NCI-H510A treated with DMSO at 0.1 percent for 48 hours (cell line): Measurements from ENCODE around the gene NCK2.

Experiments used
- DNase-seq: peaks from one replicate; lab custom pipeline; 2025; lab: John Stamatoyannopoulos, UW

The NCK2 gene

DNA sequence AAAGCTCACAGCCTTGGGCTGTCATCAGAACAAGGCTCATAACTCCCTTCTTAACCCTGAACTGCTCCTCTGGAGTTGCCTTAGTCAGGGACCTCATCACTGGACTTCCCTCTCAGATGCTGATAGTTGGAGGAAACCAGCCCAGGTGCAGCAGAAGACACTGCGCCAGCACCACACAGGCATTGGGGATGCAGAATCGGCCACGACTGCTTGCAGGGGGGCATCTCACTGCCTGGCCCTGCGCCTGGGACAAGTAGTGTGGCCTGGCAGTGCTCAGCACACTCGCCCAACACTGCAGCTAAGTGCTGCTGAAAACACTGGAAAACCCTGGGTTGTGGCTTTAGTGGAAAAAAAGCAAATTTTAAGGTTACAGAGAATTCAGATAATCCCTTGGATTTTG is 68.7 kb downstream of the NCK2 start:
- no peak for DNase-seq

DNA sequence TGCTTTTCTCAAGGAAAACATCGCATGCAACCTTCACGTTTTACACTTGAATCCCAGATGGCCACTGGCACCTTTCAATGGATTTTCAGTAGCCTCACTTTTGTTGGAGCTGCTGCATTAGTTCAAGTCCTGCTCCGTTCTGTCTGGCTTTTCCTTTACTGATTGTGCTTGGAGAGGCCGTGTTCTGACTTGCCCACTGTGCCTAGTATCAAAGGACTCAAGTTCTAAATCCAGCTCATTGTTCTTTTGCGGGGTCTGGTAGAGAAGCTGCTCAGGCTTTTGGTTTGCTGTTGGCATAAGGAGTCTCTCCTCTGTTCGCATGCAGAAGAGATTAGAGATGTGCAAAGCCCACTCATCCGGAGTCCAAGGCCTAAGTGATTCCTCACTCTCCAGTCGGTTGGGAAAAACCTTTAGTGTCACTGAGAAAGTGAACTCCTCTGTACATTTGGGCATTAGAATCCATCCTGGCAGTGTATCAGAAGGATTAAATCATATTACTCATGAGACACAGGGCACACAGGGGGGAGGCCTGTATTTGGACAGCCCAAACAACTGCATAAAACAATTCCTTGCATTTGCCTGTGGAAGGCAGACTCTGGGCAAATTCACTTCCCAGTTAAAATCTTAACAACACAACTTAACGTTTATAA is 69.7 kb downstream of the NCK2 start:
- DNase-seq: no peak

DNA sequence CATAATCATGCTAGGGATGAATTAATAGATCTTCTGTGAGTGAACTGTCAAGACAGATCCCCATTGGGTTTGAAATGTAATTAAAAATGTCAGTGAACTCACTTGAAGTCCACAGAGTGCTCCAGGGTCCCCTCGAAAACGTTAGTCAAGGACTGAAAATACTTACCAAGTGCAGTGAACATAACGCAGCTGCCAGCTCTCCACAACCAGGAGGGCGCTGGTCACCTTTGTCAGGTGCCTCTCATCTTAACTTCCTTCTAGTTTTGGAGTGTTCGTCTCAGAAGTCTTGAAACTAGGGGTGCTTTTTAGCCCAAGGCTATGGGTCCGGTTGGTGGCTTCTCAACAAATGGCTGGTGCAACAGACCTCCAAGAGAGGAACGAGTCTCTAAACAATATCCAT is 70.7 kb downstream of the NCK2 start:
- DNase-seq: no peak

DNA sequence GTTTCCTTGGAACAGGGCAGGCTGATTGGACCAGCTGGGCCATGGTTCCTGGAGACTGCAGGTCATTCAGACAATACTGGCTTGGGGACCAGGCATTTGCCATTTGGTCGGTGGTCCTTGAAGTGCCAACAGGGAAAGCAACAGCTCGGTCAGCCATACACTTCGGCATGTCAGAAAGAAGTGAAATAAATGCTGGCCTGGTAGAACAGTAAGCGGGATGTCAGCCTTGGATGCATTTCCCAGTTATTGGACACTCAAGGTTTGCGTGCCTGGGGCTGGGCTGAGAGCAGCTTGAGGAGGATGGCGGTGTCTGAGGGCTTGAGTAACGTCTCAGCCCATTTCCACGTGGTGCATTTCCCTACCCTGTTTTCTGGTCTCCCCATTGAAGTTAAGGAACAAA is 75.4 kb downstream of the NCK2 start:
- no peak for DNase-seq

- DNase-seq: no peak
These were observed 76.0 kb downstream of the NCK2 start for GRCh38 chr2:105820691-105821090.

DNA sequence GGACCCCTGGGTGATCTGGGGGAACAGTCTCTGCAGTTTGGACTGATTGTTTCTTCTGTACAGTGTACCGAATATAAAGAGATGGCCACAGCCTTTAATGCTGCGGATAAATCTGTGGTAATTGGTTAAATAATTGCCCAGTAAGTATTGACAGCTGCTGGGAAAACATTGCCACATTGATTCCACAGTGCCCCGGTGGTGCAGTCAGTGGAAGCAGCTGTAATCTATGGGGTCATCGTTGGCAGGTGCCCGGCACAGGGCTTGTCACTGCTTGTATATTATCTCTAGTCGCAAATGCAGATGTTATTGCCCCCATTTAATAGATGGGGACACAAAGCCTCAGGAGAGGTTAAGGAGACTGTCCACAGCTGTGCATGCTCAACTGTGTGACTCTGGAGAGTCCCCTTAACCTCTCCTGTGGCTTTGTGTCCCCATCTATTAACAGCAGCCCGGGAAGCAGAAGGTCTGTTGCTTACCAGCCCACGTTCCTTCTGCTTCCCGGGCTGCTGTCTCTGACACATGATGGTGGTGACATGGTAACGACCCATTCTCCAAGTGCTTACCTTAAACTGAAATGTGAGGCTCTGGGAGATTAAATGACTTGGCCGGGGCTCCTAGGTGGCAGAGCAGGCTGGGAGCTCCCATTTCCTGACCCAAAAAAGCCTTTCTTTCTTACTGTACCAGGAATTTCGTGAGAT is 76.9 kb downstream of the NCK2 start:
- no peak for DNase-seq

DNA sequence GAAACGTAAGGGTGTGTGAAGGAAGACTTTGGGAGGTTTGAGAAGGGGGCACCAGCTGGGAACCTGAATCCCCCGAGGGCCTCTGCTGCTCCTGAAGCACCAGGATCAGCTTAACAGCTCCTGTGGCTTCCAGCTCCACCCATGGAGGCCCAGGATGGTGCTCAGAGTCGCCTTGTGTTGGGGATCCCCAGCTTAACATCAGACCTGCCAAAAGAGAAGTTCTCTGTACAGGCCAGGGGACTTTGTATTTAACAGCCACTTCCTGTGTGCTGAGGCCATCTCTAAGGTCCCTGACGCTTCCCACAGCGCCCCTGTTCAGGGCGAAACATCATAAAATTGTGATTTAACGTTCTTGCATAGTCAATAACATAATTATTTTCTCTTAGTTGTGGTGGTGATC is 77.5 kb downstream of the NCK2 start:
- no peak for DNase-seq

GRCh38 chr2:105824446-105824845 is 79.7 kb downstream of the NCK2 start:
- DNase-seq: no peak

- no peak for DNase-seq
These were observed 82.8 kb downstream of the NCK2 start for GRCh38 chr2:105827351-105828096.

DNA sequence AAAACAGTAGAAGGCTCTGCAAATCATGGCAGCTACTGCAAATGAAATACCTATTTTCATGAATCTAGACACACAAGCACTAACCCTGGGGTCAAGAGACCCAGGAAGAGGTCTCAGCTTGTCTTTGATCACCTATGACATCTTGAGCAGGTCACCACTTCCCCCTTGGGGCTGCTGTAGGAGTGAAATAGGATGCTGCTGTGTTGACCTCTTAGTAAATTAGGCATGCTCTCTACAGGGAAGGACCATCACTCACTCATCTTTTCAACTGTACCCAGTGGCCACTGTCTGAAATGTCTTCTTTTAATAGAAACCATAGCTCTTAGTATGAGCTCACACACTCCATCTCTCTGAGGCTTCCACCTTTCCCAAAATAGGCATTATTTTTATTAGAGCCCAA is 83.8 kb downstream of the NCK2 start:
- DNase-seq: no peak

- DNase-seq: no peak
These were observed 90.2 kb downstream of the NCK2 start for GRCh38 chr2:105834931-105835330.

GRCh38 chr2:105836341-105836740 is 91.6 kb downstream of the NCK2 start:
- no peak for DNase-seq

DNA sequence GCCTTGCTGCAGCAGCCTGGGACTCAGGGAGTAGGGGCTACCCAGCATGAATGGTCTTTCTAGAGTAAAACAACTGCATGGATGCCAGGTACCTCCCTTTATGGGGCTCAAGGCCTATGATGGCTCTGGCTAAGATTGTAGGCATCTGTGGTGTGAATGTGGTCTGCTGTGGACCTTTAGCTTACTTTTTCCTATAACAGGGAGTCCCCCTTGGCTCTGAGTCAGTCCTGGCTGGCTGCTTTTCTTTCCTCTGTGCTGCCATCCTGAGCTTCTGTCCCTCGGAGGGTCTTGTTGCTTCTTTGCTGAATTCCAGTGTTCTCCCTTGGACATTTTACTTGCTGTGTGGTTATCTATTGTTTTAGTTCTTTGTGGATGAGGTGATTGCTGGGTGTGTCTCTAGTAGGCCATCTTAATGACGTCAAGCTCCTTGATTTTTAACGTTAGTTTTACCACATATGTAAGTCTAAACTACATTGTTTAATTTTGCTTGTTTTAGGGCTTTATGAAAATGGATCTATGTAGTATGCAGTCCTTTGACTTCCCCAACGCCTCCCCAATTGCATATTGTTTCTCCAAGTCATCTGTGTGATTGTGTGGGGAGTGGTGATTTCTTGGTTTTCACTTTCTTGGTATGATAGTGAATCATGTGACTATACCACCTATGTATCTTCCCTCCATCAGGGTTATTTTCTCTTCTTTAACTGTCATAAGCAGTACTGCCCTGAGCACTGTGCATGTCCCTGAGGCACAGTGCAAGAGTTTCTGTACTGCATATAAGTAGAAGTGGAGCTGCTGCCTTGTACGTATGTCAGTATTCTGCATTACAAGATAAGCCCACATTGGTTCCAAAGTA is 92.4 kb downstream of the NCK2 start:
- DNase-seq: no peak

- DNase-seq: no peak
These were observed 95.1 kb downstream of the NCK2 start for GRCh38 chr2:105839793-105840192.

GRCh38 chr2:105840933-105841332 is 96.2 kb downstream of the NCK2 start:
- DNase-seq: no peak

DNA sequence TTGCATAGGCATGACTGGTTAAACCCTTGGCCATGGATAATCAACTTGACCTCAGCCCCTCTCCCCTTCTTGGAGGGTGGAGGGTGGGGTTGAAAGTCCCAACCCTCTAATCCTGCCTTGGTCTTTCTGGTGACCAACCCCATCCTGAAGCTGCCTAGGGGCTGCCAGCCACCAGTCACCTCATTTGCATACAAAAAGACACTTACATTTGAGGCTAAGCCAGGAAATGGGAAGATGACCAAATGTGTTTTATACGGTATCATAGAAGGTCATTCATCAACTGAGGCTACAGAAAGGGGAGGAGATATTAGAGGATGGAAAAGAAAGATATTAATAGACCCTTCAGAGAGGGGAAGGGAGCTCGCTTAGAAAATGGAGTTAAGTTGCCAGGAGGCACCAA is 96.8 kb downstream of the NCK2 start:
- DNase-seq: no peak

GRCh38 chr2:105842555-105842954 is 97.8 kb downstream of the NCK2 start:
- peak; percentile 80 for DNase-seq

- DNase-seq: no peak
These were observed 99.0 kb downstream of the NCK2 start for GRCh38 chr2:105843476-105844374.

GRCh38 chr2:105845976-105846375 is 101.3 kb downstream of the NCK2 start:
- no peak for DNase-seq

- DNase-seq: no peak
These were observed 102.3 kb downstream of the NCK2 start for GRCh38 chr2:105847056-105847455.

- no peak for DNase-seq
These were observed 103.7 kb downstream of the NCK2 start for GRCh38 chr2:105848367-105848766.
